K562 treated with DMSO at 1 percent for 24 hours (cell line): ENCODE results near the gene LECT2. TPM values are rescaled to one million over a fixed set of nuclear protein-coding genes. Genes with fewer than 3 reads are reported as not detected.

Experiments
- total RNA-seq: library from RNA; unstranded; fragments of 300-600 nt; gene quantifications from 2 replicates; pipeline ENCODE4 v1.2.3, GENCODE V29; 2022; ENCODE audit warnings: low read depth; ENCODE audit not compliant: insufficient read depth

LECT2 gene
- not detected in 2 replicates for total RNA-seq

DNA sequence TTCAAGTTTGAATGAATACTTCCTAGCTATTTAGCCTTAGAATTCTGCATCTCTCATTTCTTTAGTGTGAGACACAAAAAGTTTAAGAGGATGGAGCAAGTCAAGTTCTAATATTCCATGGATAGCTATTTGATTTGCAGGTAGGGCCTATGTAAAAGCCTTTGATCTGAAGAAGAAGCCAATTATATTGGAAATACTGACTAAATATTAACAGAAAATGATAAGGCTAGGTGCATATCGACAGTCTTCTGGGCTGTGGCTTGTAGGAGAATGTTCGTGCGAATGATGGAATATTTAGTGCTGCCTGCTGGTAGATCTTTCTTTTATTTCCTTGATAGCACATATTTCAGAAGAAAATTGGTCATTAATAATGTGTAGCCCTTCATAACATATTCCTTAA lies at the start of gene LECT2:
TSS of gene LECT2 (minus strand) at position 85 of the 400 bp plus-strand sequence. CDS start 150 bp downstream, outside the sequence.

Other genes starting within 250 kb of the LECT2 start
- gene SLC25A48, start 120.3 kb downstream of the LECT2 start, total RNA-seq = not detected in 2 replicates
- gene IL9, start 59.1 kb downstream of the LECT2 start, total RNA-seq = not detected in 2 replicates
- 0.24 TPM in 1 of 2 replicates, not detected in the other for gene TGFBI, start 74.0 kb upstream of the LECT2 start, total RNA-seq
- gene SMAD5, start 177.9 kb upstream of the LECT2 start, total RNA-seq = 15.3 and 24.1 TPM in 2 replicates
- 0.16 TPM in 1 of 2 replicates, not detected in the other for gene SMIM32, start 238.2 kb upstream of the LECT2 start, total RNA-seq